Measurements from ENCODE around the gene LSP1. TPM values are rescaled to one million over a fixed set of nuclear protein-coding genes. Genes with fewer than 3 reads are reported as not detected.
A peak's percentile ranks its signal among the peaks of the same experiment; 100 is the strongest.

Gene LSP1
- total RNA-seq, 1 donor from 2014 or later: 41.9 TPM

GRCh38 chr11:1836011-1836945 lies 16.6 kb upstream of the LSP1 start:
- intact Hi-C loops (cut with DNase I): loop anchor here (2.0 kb wide), 1 partner anchor 83 kb away; the partner anchor contains the start of gene TNNT3
- H3K9me3 ChIP-seq: no peaks in the 10 kb centered on the region
- TF ChIP-seq, protein P1, sequence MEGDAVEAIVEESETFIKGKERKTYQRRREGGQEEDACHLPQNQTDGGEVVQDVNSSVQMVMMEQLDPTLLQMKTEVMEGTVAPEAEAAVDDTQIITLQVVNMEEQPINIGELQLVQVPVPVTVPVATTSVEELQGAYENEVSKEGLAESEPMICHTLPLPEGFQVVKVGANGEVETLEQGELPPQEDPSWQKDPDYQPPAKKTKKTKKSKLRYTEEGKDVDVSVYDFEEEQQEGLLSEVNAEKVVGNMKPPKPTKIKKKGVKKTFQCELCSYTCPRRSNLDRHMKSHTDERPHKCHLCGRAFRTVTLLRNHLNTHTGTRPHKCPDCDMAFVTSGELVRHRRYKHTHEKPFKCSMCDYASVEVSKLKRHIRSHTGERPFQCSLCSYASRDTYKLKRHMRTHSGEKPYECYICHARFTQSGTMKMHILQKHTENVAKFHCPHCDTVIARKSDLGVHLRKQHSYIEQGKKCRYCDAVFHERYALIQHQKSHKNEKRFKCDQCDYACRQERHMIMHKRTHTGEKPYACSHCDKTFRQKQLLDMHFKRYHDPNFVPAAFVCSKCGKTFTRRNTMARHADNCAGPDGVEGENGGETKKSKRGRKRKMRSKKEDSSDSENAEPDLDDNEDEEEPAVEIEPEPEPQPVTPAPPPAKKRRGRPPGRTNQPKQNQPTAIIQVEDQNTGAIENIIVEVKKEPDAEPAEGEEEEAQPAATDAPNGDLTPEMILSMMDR (IDR thresholded peaks at IDR 0.05): no peak
- H3K4me3 ChIP-seq: no peak overlapping the region
- no peak for DNase-seq (ENCODE audit: low spot score in 2 of 2)
- H3K36me3 ChIP-seq: no peaks in the 10 kb centered on the region
- no peak overlapping the region for H3K27ac ChIP-seq
- H3K4me1 ChIP-seq: peaks cover 11% of the 10 kb centered on the region in 2 donors
- H3K27me3 ChIP-seq: no peaks in the 10 kb centered on the region

GRCh38 chr11:1837171-1838076 lies 15.5 kb upstream of the LSP1 start:
- H3K4me1 ChIP-seq: peaks cover 4% of the 10 kb centered on the region in 2 donors
- H3K36me3 ChIP-seq: no peaks in the 10 kb centered on the region
- no peak overlapping the region for H3K4me3 ChIP-seq
- DNase-seq (ENCODE audit: low spot score in 2 of 2): no peak
- intact Hi-C loops (cut with DNase I): loop anchor here (1.0 to 2.0 kb wide), 2 partner anchors 81 to 314 kb away; partner anchors contain the start of gene TNNT3
- H3K27me3 ChIP-seq: no peaks in the 10 kb centered on the region
- no peaks in the 10 kb centered on the region for H3K9me3 ChIP-seq
- TF ChIP-seq, protein P1 (IDR thresholded peaks at IDR 0.05): peak; percentile 82 to 93 (median 91)
- no peak overlapping the region for H3K27ac ChIP-seq

DNA sequence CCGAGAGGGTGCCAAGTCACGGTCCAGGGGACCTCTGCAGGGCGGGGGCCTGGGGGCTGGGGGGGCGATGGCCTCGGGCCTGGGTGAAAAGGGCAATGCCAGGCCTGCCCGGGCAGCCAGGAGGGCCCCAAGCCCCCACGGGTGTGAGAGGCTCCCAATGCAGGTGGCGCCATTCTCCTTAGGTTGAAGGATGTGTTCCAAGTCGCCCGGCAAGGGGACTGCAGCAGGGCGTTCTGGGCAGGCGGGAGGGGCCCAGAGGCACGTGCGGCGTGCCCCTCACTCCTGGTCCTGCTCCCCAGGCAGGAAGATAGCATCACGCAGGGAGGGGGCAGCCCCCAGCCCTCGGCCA lies 14.8 kb upstream of the LSP1 start:
- Histone ChIP-seq H3K27ac (no peak overlapping the region), H3K9me3 (no peaks in the 10 kb centered on the region)
- intact Hi-C loops (cut with DNase I): no loop called here

GRCh38 chr11:1838426-1839144 lies 14.3 kb upstream of the LSP1 start, which contains the start of gene TNNI2:
Gene TNNI2, plus strand, starts transcription at chr11:1838981. Its CDS starts 716 bp downstream, at chr11:1839697.
- no peaks in the 10 kb centered on the region for H3K4me1 ChIP-seq
- H3K4me3 ChIP-seq: no peak within 1 kb of the TSS
- no peaks in the 10 kb centered on the region for H3K9me3 ChIP-seq
- TF ChIP-seq, protein P1 (IDR thresholded peaks at IDR 0.05): no peak
- H3K36me3 ChIP-seq: no peaks in the 10 kb centered on the region
- intact Hi-C loops (cut with DNase I): no loop called here
- no peak within 1 kb of the TSS for H3K27ac ChIP-seq
- H3K27me3 ChIP-seq: no peaks in the 10 kb centered on the region
- DNase-seq (ENCODE audit: low spot score in 2 of 2): no peak

More for the DNA sequence above, 14.8 kb upstream of the LSP1 start:
- H3K36me3 ChIP-seq: no peaks in the 10 kb centered on the region
- no peak overlapping the region for H3K4me3 ChIP-seq
- H3K4me1 ChIP-seq: no peaks in the 10 kb centered on the region
- DNase-seq (ENCODE audit: low spot score in 2 of 2): no peak
- TF ChIP-seq, protein P1 (IDR thresholded peaks at IDR 0.05): no peak
- no peaks in the 10 kb centered on the region for H3K27me3 ChIP-seq
